Measurements from ENCODE around the gene PPP1R10. TPM values are rescaled to one million over a fixed set of nuclear protein-coding genes. Genes with fewer than 3 reads are reported as not detected.

PPP1R10 gene
- total and polyA plus RNA-seq, 2 of the 13 experiments (the other 11 are each of a cell fraction or from before 2014, with no cell fraction given), result 26.3 to 38.4 TPM

DNA sequence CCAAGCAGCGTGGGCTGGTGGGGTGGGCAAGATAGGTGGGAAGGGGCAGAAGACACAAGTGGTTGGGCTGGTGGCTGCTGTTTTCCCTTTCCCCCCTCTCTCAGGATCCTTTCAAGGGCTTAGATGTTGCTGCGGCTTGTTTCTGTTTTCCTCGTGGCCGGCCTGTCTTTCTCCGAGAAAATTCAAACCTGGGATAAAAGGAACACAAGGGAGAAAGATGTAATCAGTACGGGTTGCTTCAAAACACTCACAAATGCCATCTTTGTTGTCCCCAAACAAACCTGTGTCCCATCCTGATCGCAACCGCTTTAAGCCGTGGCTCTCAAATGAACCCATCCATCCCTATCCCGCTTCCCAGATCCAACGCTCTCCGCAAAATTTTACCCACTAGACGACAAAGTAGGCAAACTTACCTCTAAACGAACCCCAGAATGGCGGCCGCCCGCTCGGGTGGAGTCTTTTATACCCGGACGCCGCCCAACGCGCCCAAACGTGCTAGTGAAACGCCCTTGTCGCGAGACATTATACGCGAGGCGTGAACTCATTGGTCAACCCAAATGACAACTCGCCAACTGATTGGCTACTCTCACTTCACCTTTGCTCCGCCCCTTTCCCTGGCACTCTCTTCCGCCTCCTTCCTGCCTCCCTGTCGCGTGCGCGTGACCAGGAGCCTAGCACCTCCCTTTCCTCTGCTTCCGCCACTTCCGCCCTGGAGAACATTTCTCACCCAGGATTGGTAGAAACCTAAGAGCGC lies at the start of gene PPP1R10 (continued):
- TF ChIP-seq TAF15 (IDR thresholded peaks at IDR 0.05; ENCODE audit: low read depth, low read length, poor library complexity, severe bottlenecking) (no peak), ZNF274 (CRISPR knock-in tag; IDR thresholded peaks at IDR 0.05) (no peak), ZNF598 (CRISPR knock-in tag; IDR thresholded peaks at IDR 0.05; ENCODE audit: borderline replicate concordance) (no peak), ZNF232 (CRISPR knock-in tag; IDR thresholded peaks at IDR 0.05; ENCODE audit: borderline replicate concordance) (peak; percentile 38; the same call in 1 of the 2 replicates), ZBTB3 (CRISPR knock-in tag; IDR thresholded peaks at IDR 0.05; ENCODE audit: borderline replicate concordance, low read depth) (peak; percentile 85; the same call in 1 of the 2 replicates), MEF2D (CRISPR knock-in tag; IDR thresholded peaks at IDR 0.05) (peak; percentile 58), KDM3A (CRISPR knock-in tag; IDR thresholded peaks at IDR 0.05; ENCODE audit: low read depth) (no peak), ZNF333 (CRISPR knock-in tag; IDR thresholded peaks at IDR 0.05; ENCODE audit: borderline replicate concordance) (no peak), ZNF780A (CRISPR knock-in tag; IDR thresholded peaks at IDR 0.05) (no peak), NFIC (IDR thresholded peaks at IDR 0.05; ENCODE audit: low read length) (peak; percentile 42), AGO1 (IDR thresholded peaks at IDR 0.05; ENCODE audit: low read depth, low read length, poor library complexity, severe bottlenecking) (no peak)
- TF ChIP-seq, protein P1, sequence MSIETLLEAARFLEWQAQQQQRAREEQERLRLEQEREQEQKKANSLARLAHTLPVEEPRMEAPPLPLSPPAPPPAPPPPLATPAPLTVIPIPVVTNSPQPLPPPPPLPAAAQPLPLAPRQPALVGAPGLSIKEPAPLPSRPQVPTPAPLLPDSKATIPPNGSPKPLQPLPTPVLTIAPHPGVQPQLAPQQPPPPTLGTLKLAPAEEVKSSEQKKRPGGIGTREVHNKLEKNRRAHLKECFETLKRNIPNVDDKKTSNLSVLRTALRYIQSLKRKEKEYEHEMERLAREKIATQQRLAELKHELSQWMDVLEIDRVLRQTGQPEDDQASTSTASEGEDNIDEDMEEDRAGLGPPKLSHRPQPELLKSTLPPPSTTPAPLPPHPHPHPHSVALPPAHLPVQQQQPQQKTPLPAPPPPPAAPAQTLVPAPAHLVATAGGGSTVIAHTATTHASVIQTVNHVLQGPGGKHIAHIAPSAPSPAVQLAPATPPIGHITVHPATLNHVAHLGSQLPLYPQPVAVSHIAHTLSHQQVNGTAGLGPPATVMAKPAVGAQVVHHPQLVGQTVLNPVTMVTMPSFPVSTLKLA (IDR thresholded peaks at IDR 0.05), result peak; percentile 85
- TF ChIP-seq, protein P2, sequence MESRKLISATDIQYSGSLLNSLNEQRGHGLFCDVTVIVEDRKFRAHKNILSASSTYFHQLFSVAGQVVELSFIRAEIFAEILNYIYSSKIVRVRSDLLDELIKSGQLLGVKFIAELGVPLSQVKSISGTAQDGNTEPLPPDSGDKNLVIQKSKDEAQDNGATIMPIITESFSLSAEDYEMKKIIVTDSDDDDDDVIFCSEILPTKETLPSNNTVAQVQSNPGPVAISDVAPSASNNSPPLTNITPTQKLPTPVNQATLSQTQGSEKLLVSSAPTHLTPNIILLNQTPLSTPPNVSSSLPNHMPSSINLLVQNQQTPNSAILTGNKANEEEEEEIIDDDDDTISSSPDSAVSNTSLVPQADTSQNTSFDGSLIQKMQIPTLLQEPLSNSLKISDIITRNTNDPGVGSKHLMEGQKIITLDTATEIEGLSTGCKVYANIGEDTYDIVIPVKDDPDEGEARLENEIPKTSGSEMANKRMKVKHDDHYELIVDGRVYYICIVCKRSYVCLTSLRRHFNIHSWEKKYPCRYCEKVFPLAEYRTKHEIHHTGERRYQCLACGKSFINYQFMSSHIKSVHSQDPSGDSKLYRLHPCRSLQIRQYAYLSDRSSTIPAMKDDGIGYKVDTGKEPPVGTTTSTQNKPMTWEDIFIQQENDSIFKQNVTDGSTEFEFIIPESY (CRISPR knock-in tag; IDR thresholded peaks at IDR 0.05), result peak; percentile 18; the same call in 1 of the 2 replicates
- TF ChIP-seq, protein P3, sequence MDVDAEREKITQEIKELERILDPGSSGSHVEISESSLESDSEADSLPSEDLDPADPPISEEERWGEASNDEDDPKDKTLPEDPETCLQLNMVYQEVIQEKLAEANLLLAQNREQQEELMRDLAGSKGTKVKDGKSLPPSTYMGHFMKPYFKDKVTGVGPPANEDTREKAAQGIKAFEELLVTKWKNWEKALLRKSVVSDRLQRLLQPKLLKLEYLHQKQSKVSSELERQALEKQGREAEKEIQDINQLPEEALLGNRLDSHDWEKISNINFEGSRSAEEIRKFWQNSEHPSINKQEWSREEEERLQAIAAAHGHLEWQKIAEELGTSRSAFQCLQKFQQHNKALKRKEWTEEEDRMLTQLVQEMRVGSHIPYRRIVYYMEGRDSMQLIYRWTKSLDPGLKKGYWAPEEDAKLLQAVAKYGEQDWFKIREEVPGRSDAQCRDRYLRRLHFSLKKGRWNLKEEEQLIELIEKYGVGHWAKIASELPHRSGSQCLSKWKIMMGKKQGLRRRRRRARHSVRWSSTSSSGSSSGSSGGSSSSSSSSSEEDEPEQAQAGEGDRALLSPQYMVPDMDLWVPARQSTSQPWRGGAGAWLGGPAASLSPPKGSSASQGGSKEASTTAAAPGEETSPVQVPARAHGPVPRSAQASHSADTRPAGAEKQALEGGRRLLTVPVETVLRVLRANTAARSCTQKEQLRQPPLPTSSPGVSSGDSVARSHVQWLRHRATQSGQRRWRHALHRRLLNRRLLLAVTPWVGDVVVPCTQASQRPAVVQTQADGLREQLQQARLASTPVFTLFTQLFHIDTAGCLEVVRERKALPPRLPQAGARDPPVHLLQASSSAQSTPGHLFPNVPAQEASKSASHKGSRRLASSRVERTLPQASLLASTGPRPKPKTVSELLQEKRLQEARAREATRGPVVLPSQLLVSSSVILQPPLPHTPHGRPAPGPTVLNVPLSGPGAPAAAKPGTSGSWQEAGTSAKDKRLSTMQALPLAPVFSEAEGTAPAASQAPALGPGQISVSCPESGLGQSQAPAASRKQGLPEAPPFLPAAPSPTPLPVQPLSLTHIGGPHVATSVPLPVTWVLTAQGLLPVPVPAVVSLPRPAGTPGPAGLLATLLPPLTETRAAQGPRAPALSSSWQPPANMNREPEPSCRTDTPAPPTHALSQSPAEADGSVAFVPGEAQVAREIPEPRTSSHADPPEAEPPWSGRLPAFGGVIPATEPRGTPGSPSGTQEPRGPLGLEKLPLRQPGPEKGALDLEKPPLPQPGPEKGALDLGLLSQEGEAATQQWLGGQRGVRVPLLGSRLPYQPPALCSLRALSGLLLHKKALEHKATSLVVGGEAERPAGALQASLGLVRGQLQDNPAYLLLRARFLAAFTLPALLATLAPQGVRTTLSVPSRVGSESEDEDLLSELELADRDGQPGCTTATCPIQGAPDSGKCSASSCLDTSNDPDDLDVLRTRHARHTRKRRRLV (CRISPR knock-in tag; IDR thresholded peaks at IDR 0.05), result 0 out of 2 replicates have a peak, but pooled peaks have one; percentile 68
